Kidney (tissue), 14 donors: Measurements from ENCODE around the gene ZDHHC7. TPM values are rescaled to one million over a fixed set of nuclear protein-coding genes. Genes with fewer than 3 reads are reported as not detected.
"Not testable (repeated sequence)": the region's sequence is repeated elsewhere in the genome, so short reads cannot be mapped to it uniquely, and the experiment has no call there.

Source experiments
- DNase-seq, 5 donors: peaks; one replicate each; pipeline ENCODE4 v3.0.0-alpha.2; 2013 to 2020
- FAIRE-seq: peaks from 2 replicates; lab custom pipeline; 2012; peaks lifted over from hg19 to GRCh38; lab: Jason Lieb, UNC
- H3K27ac ChIP-seq, 2 donors: one replicate each; pipeline ENCODE4 v1.7.0; 2013; ENCODE audit warnings: low read depth in 2 of 2, low read length in 2 of 2, inconsistent platforms in 1 of 2
- H3K27me3 ChIP-seq: one replicate; pipeline ENCODE4 v1.7.1; 2013; ENCODE audit warnings: low read length, inconsistent platforms; ENCODE audit not compliant: control insufficient read depth, insufficient read depth
- H3K36me3 ChIP-seq, 3 donors: one replicate each; pipeline versions ENCODE4 v1.7.0 to v1.7.1; 2013; ENCODE audit warnings: low read length in 3 of 3, control low read depth in 1 of 3, inconsistent platforms in 1 of 3; ENCODE audit not compliant: insufficient read depth in 3 of 3, control insufficient read depth in 2 of 3
- H3K4me1 ChIP-seq, 3 donors: one replicate each; pipeline versions ENCODE4 v1.7.0 to v1.7.1; 2013; ENCODE audit warnings: low read length in 3 of 3, inconsistent platforms in 1 of 3, low read depth in 1 of 3; ENCODE audit not compliant: control insufficient read depth in 2 of 3, insufficient read depth in 2 of 3
- H3K4me3 ChIP-seq, 3 donors: one replicate each; pipeline versions ENCODE4 v1.7.0 to v1.8.1; 2013; ENCODE audit warnings: low read length in 3 of 3, control low read depth in 1 of 3, inconsistent platforms in 1 of 3
- H3K9ac ChIP-seq, 3 donors: one replicate each; pipeline versions ENCODE4 v1.7.0 to v1.7.1; 2013; ENCODE audit warnings: low read length in 3 of 3, control low read depth in 1 of 3, inconsistent platforms in 1 of 3
- H3K9me3 ChIP-seq, 3 donors: one replicate each; pipeline versions ENCODE4 v1.7.0 to v1.7.1; 2013; ENCODE audit warnings: low read length in 3 of 3, control low read depth in 1 of 3, inconsistent platforms in 1 of 3; ENCODE audit not compliant: control insufficient read depth in 2 of 3, insufficient read depth in 1 of 3
- CTCF ChIP-seq: IDR thresholded peaks from 3 replicates; pipeline ENCODE4 v1.5.1; 2012; ENCODE audit warnings: mild to moderate bottlenecking, moderate library complexity, borderline replicate concordance; ENCODE audit not compliant: insufficient read depth; ENCODE audit errors: extremely low read depth
- intact Hi-C: fragments of 100-400 bp; cut with DNase I; formaldehyde crosslinking; loops from one replicate; pipeline ENCODE4 v1.11.1; 2022
- polyA plus RNA-seq: library from polyadenylated mRNA; stranded (reverse); fragments of 350-450 nt; fragmentation: Illumina TruSeq; extraction: RNeasy Lipid Tissue Mini Kit (QIAGEN cat#74804); gene quantifications from one replicate; pipeline ENCODE4 v1.2.3, GENCODE V29; 2014; ENCODE audit warnings: low read depth, low replicate concordance; ENCODE audit not compliant: insufficient read depth
- total RNA-seq: library from RNA; stranded (reverse); fragmentation: NEBNext Ultra II Directional; extraction: Animal tissue kit (Norgen Biotek cat#: 25700); gene quantifications from one replicate; pipeline ENCODE4 v1.2.1, GENCODE V29; 2021
- donor health status: control.
- donor health status: control.
- donor health status: control.
- donor health status: control.
- donor health status: control.
- donor health status: DM: yes; HTN: yes; CAD: no.
- donor health status: Normal renal cell carcinoma (clear cell type).

ZDHHC7 gene
- total and polyA plus RNA-seq, 2 donors from 2014 or later = 23.4 to 54.4 TPM

- FAIRE-seq = no peak
- Histone ChIP-seq H3K4me1 (no peaks in the 10 kb centered on the region), H3K4me3 (no peak overlapping the region), H3K27me3 (no peaks in the 10 kb centered on the region), H3K36me3 (no peaks in the 10 kb centered on the region), H3K9ac (no peak overlapping the region), H3K27ac (no peak overlapping the region), H3K9me3 (no peaks in the 10 kb centered on the region)
- no peak for DNase-seq
- TF ChIP-seq CTCF = no peak
- intact Hi-C loops = no loop called here
Observed at GRCh38 chr16:85034591-85035433, 23.5 kb upstream of the ZDHHC7 start.

DNA sequence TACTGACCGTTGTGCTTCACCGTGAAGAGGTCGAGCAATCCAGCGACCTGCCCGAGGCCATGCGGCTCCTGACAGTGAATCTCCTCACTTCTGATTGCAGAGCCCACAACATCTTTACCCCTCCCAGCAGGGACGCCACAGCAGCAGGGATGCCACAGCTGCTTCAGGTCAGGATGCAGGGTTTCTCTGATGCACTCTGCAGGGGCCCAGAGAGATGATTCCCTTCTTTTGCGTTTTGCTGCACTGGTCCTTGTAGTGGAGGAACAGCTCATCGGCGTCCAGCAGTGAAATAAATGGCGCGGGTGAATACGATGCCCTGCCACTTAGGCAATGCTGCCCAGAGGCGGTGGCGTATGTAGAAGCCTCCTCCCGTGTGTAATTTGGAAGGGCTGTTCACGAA lies 21.8 kb upstream of the ZDHHC7 start:
- H3K27ac ChIP-seq = no peak overlapping the region

GRCh38 chr16:85032187-85032586 lies 20.9 kb upstream of the ZDHHC7 start:
- H3K36me3 ChIP-seq, DNase-seq, H3K9ac ChIP-seq, H3K27me3 ChIP-seq, H3K9me3 ChIP-seq, H3K4me3 ChIP-seq, H3K27ac ChIP-seq, intact Hi-C loops, FAIRE-seq: not testable (repeated sequence)
- peaks cover 0 to 11% (median 6%) of the 10 kb centered on the region in 3 donors for H3K4me1 ChIP-seq

More for the DNA sequence above, 21.8 kb upstream of the ZDHHC7 start:
- H3K9me3 ChIP-seq = no peaks in the 10 kb centered on the region
- intact Hi-C loops = no loop called here
- DNase-seq (no peak), FAIRE-seq (no peak)
- no peaks in the 10 kb centered on the region for H3K27me3 ChIP-seq
- H3K4me3 ChIP-seq = no peak overlapping the region
- no peaks in the 10 kb centered on the region for H3K36me3 ChIP-seq
- no peak overlapping the region for H3K9ac ChIP-seq
- H3K4me1 ChIP-seq = peaks cover 0 to 9% (median 6%) of the 10 kb centered on the region in 3 donors
- TF ChIP-seq CTCF = no peak

DNA sequence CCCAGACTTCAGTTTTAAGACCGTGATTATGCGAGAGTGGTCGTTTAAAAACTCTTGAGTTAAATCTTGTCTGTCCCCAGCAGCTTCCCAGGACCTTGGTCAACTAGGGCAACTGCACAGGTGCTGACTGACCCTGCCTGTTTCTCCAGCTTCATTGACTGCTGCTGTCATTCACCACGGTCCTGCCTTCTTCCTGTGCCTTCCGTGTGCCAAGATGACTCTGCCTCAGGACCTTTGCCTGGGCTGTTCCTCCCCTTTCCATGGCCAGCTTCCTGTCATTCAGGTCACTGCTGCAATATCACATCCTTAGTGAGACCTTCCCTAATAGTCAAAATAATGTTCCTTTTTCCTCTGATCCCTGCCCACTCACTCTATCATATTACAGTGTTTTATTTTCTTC lies 20.1 kb upstream of the ZDHHC7 start:
- H3K27me3 ChIP-seq = no peaks in the 10 kb centered on the region
- FAIRE-seq (no peak), DNase-seq (no peak)
- no peak for TF ChIP-seq CTCF
- H3K4me3 ChIP-seq = no peak overlapping the region
- H3K27ac ChIP-seq = no peak overlapping the region
- H3K9me3 ChIP-seq = no peaks in the 10 kb centered on the region
- intact Hi-C loops = no loop called here
- H3K9ac ChIP-seq = no peak overlapping the region
- H3K4me1 ChIP-seq = peaks cover 0 to 11% (median 6%) of the 10 kb centered on the region in 3 donors
- H3K36me3 ChIP-seq = no peaks in the 10 kb centered on the region
